HepG2 (cell line): ENCODE measurements around the gene CEP104.

Experiments
- ATF2 ChIP-seq: sonication (generic); formaldehyde crosslinking; IDR thresholded peaks from 2 replicates; pipeline ENCODE4 v1.4.0; 2020; ENCODE audit warnings: missing genetic modification reagents
- CTCF ChIP-seq: sonication (generic); formaldehyde crosslinking; IDR thresholded peaks from 2 replicates; pipeline ENCODE4 v1.5.0; 2020; ENCODE audit warnings: mild to moderate bottlenecking, missing genetic modification reagents, moderate library complexity
- PRDM4 ChIP-seq: sonication (generic); formaldehyde crosslinking; IDR thresholded peaks from 2 replicates; pipeline ENCODE4 v1.9.0; 2021; ENCODE audit warnings: missing genetic modification reagents, borderline replicate concordance
- SNRNP70 ChIP-seq: fragments of 200-400 bp; formaldehyde crosslinking; IDR thresholded peaks from 2 replicates; pipeline ENCODE4 v1.6.1; 2017; ENCODE audit warnings: mild to moderate bottlenecking, low read depth, low read length, moderate library complexity
- TBP ChIP-seq: sonication (generic); formaldehyde crosslinking; IDR thresholded peaks from 2 replicates; pipeline ENCODE4 v1.5.0; 2020; ENCODE audit warnings: missing genetic modification reagents

DNA sequence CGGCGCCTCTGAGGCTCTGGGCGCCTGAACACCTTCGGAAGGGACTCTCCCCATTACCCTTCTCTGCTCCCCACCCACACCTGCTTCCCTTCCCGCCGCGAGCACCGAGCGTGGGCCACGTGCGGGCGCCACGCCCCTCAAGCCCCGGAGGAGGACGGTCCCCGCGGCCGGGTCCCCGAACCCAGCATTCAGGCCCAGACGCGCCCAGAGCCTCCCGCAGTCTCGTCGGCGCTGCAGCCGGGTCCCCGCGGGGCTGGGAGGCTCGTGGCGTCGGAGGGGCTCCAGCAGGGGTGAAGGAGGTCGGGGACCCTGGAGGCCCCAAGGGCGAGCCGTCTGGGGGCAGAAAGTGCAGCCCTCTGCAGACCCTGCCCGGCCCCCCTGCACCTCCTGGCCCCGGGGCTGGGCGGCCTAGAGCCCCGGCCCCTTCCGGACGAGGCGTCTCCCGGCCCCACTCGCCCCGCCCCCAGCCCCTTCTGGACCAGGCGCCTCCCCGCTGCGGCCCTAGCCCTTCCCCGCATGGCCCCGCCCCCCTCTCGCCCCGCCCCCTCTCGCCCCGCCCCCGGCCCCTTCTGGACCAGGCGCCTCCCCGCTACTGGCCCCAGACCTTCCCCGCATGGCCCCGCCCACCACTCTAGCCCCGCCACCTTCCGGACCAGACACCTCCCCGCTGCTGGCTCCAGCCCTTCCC is 84.8 kb downstream of the CEP104 start:
- TF ChIP-seq SNRNP70 (no peak), CTCF (CRISPR knock-in tag) (no peak), PRDM4 (CRISPR knock-in tag) (no peak), ATF2 (no peak; the same call in 1 of the 2 replicates), TBP (no peak)
